C4-2B (cell line): ENCODE results near the gene MSI2.

Experiments used
- H3K27ac ChIP-seq: fragments of 450-650 bp; 2 replicates; pipeline ENCODE4 v1.5.1; 2017
- CTCF ChIP-seq: fragments of 450-650 bp; conservative IDR thresholded peaks from 2 replicates; pipeline ENCODE4 v1.5.1; 2017; ENCODE audit warnings: mild to moderate bottlenecking
- ZFX ChIP-seq: fragments of 450-650 bp; IDR thresholded peaks from 2 replicates; pipeline ENCODE4 v1.6.1; 2017

The MSI2 gene

GRCh38 chr17:57634713-57635465 is 378.6 kb downstream of the MSI2 start:
- TF ChIP-seq CTCF (no peak), ZFX (no peak)
- H3K27ac ChIP-seq = no peak overlapping the region

- TF ChIP-seq ZFX = no peak
- TF ChIP-seq CTCF = no peak
- no peak overlapping the region for H3K27ac ChIP-seq
These were observed 380.0 kb downstream of the MSI2 start for GRCh38 chr17:57636274-57636673.

- no peak overlapping the region for H3K27ac ChIP-seq
- no peak for TF ChIP-seq ZFX
- TF ChIP-seq CTCF = no peak
These were observed 380.8 kb downstream of the MSI2 start for GRCh38 chr17:57636985-57637665.

DNA sequence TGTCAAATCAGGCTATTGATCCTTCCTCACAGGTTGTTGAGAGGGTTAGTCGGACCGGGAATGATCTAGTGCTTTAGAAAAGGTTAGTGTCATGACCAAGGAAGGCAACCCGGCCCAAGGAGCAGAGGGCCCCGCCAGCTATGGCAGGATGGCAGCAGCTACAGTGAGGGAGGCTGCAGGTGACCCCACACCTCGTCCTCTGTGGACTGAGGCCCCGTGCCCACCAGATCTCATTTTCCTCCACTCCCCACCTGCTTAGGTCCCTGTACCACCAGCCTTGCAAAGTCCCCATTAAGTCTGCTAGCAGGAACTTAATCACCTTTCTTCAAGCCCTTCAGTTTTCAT is 381.3 kb downstream of the MSI2 start:
- TF ChIP-seq CTCF (no peak), ZFX (no peak)
- no peak overlapping the region for H3K27ac ChIP-seq

- H3K27ac ChIP-seq = no peak overlapping the region
- no peak for TF ChIP-seq CTCF
- no peak for TF ChIP-seq ZFX
These were observed 382.0 kb downstream of the MSI2 start for GRCh38 chr17:57638284-57638683.

DNA sequence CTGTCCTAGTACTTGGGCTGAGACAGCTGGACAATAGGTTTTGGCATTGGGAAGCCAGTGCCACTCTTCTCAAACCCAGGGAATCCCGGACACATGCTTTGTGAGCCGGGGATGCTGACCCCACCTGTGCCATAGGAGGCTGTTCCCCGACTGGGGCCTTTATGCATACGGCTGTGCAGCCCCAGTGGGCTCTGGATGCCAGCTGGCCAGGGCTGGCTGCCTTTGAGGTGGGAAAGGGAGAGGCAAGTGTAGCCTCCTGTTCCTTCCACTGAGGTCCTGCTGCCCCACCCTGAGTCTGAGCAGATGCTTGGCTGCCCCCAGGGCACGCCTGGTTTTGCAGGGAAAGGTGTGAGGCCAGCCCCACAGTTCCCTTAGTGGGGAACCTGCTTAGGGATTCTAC is 383.1 kb downstream of the MSI2 start:
- TF ChIP-seq CTCF (no peak), ZFX (no peak)

DNA sequence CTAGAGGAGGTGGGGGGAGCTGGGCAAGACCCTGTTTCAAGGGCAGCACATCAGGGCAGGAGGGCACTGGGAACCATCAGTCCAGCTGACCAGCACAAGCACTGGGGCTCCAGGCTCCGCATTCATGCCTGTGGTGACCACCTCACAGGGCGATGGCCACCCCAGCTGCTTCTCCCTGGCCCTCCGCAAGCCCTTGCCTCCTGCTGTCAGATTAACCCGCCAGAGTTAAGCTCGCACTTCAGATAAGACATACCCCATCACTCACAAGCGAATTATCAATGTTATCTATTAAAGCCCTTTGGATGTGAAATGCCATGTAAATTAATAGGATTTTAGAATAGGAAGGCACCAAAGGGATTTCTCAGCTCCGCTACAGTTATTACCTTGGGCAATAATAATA is 383.8 kb downstream of the MSI2 start:
- TF ChIP-seq ZFX (no peak), CTCF (no peak)
- no peak overlapping the region for H3K27ac ChIP-seq

More for the DNA sequence above, 383.1 kb downstream of the MSI2 start:
- H3K27ac ChIP-seq = no peak overlapping the region
